Measurements from ENCODE around the gene HLCS.

Gene HLCS

DNA sequence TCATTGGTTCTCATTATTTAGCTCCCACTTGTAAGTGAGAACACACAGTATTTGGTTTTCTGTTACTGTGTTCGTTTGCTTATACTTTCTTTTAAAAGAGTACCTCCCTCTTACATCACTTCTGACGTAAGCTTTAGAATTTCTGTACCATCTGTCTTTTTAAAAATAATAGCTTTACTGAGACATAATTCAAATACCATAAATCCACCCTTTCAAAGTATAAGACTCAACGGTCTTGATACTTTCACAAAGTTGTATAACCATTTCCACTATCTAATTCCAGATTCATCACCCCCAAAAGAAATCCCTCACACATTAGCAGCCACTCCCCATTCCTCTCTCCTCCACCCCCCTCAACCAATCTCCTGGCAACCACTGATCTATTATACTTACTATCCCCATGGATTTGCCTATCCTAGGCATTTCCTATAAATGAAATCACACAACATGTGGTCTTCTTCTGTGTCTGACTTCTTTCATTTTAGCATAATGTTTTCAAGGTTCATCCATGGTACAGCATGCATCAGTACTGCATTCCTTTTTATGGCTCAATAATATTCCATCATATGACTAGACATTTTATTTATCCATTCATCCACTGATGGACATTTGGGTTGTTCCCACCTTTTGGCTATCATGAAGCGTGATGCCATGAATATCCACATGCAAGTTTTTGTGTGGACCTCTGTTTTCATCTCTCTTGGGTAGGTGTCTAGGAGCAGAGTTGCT lies 104.7 kb downstream of the HLCS start:
- no peaks in the 10 kb centered on the region for H3K36me3 ChIP-seq (ENCODE audit: insufficient read depth, low read length)
- H3K9me3 ChIP-seq (ENCODE audit: low read length): no peaks in the 10 kb centered on the region
- no peak overlapping the region for H3K4me3 ChIP-seq (ENCODE audit: low read depth in 1 of 2, low read length in 2 of 2)
- H3K9ac ChIP-seq (ENCODE audit: low read length): no peak overlapping the region
- H3K27ac ChIP-seq (ENCODE audit: low read depth, low read length): no peak overlapping the region
- H3K27me3 ChIP-seq (ENCODE audit: control insufficient read depth in 1 of 2, insufficient read depth in 2 of 2, low read length in 2 of 2): no peaks in the 10 kb centered on the region
- H3K4me1 ChIP-seq (ENCODE audit: insufficient read depth, low read length): no peaks in the 10 kb centered on the region

DNA sequence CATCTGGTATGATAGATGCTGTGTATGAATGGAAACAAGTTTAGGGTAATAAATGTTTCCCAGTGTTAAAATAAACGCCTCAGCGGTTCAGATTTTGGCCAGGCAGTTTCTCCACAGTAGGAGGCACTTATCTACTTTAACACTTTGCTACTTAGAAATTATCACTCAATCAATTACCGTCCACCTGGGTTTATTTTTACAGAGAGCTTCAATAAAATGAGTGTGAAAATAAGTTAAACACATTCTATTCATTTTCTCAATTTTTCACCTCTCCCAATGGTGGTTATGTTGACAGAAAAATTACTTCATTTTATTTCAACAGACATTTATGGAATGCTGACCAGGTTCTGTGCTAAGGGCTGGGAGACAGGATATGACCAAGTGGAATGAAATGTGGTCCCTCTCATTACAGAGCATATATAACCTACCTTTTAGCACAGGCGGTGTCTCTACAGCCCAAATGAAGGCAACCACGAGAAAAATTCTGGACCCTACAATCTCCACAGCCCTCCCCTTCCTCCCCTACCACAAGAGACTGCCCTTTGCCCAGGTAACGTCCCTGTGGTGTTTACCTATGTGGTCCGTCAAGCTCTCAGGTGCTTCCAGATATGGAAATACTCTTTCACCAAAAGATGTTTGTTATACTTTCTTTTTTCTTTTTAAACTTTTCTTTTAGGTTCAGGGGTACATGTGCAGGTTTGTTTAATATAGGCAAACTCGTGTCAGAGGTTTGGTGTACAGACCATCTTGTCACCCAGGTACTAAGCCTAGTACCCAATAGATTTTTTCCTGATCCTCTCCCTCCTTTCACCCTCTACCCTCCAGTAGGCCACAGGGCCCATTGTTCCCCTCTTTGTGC lies 105.5 kb downstream of the HLCS start:
- no peaks in the 10 kb centered on the region for H3K9me3 ChIP-seq (ENCODE audit: low read length)
- H3K4me3 ChIP-seq (ENCODE audit: low read depth in 1 of 2, low read length in 2 of 2): no peak overlapping the region
- no peak overlapping the region for H3K27ac ChIP-seq (ENCODE audit: low read depth, low read length)
- H3K27me3 ChIP-seq (ENCODE audit: control insufficient read depth in 1 of 2, insufficient read depth in 2 of 2, low read length in 2 of 2): no peaks in the 10 kb centered on the region
- H3K36me3 ChIP-seq (ENCODE audit: insufficient read depth, low read length): no peaks in the 10 kb centered on the region
- no peak overlapping the region for H3K9ac ChIP-seq (ENCODE audit: low read length)
- no peaks in the 10 kb centered on the region for H3K4me1 ChIP-seq (ENCODE audit: insufficient read depth, low read length)

DNA sequence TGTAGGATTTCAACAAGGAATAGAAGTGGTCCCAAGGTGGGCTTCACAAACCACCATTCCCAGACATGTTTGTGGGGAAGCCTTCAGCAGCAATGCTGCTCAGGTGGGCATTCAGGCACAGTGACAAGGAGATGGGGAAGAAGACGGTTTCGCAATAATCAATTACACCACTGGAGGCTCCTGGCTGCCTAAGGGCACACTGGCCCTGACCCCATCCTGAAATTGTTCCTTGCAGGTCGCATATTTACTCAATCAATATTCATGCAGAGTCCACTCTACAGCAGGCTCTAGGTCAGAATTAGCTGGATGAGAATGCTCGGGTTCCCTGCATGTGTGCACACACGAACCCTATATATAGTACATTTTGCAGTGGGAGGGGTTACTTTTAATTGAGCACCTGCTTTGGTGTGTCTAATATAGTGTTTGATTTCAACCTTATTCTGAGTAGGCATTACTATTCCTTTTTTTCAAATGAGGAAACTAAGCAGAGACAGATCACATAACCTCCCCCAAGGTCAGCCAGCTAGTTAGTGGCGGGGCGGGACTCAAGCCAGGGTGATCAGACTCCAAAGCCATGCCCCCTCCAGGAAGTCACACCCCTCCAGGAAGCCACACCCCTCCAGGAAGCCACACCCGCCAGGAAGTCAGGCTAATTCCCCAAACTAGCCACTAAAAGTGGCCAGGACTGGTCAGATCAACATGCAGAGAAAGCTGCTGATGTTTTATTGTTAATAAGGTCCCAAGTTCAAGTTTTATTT lies 106.5 kb downstream of the HLCS start:
- H3K9ac ChIP-seq (ENCODE audit: low read length): no peak overlapping the region
- no peak overlapping the region for H3K27ac ChIP-seq (ENCODE audit: low read depth, low read length)
- H3K4me1 ChIP-seq (ENCODE audit: insufficient read depth, low read length): no peaks in the 10 kb centered on the region
- H3K27me3 ChIP-seq (ENCODE audit: control insufficient read depth in 1 of 2, insufficient read depth in 2 of 2, low read length in 2 of 2): no peaks in the 10 kb centered on the region
- no peak overlapping the region for H3K4me3 ChIP-seq (ENCODE audit: low read depth in 1 of 2, low read length in 2 of 2)
- no peaks in the 10 kb centered on the region for H3K36me3 ChIP-seq (ENCODE audit: insufficient read depth, low read length)
- no peaks in the 10 kb centered on the region for H3K9me3 ChIP-seq (ENCODE audit: low read length)

DNA sequence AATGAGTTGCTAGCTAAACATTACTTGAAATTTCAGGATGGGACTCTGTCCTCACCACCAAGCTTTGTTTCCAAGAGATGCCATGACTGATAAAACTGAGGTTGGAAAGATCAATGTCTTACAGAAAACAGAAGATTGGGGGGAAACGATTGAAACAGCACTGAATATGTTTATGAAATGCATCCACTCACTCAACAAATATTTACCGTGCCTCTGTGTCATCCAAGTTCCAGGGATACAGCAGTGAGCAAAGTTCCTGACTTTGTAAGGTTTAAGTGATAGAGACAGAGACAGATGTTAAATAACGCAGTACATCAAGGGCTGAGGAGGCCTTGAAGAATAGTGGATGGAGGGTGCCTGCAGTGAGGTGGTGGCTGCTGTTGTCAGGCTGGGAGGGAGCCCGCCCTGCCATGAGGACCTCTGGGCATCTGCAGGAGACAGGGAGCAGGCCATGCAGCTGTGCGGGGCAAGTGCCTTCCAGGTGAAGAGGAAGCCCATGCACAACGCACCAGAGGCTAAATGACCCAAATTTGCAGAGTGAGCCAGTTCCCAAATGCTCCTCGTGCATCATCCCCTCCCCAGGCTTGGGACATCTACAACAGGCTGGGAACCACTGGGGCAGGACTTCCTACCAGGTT lies 108.0 kb downstream of the HLCS start:
- H3K9ac ChIP-seq (ENCODE audit: low read length): no peak overlapping the region
- H3K9me3 ChIP-seq (ENCODE audit: low read length): no peaks in the 10 kb centered on the region
- H3K4me3 ChIP-seq (ENCODE audit: low read depth in 1 of 2, low read length in 2 of 2): no peak overlapping the region
- no peaks in the 10 kb centered on the region for H3K36me3 ChIP-seq (ENCODE audit: insufficient read depth, low read length)
- no peak overlapping the region for H3K27ac ChIP-seq (ENCODE audit: low read depth, low read length)
- no peaks in the 10 kb centered on the region for H3K27me3 ChIP-seq (ENCODE audit: control insufficient read depth in 1 of 2, insufficient read depth in 2 of 2, low read length in 2 of 2)
- H3K4me1 ChIP-seq (ENCODE audit: insufficient read depth, low read length): no peaks in the 10 kb centered on the region

DNA sequence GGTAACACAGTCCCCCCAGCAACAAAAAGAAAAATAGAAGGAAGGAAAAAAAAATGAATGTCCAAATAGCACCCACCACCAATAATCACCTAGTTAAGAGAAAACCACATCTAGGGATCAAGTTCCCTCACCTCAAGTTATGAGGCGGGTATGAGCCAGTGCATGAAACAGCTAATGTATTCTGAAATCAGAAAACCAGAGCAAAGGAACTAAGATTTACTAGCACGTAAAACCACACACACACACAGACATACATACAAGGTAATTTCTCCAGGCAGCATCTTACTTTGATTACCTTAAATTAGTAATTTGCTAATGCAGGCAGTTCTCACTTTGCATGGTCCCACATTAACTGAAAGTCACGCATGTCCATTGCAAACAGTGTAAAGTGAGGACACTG lies 109.8 kb downstream of the HLCS start:
- Histone ChIP-seq H3K27ac (ENCODE audit: low read depth, low read length) (no peak overlapping the region), H3K9ac (ENCODE audit: low read length) (no peak overlapping the region), H3K4me3 (ENCODE audit: low read depth in 1 of 2, low read length in 2 of 2) (no peak overlapping the region), H3K27me3 (ENCODE audit: control insufficient read depth in 1 of 2, insufficient read depth in 2 of 2, low read length in 2 of 2) (no peaks in the 10 kb centered on the region), H3K36me3 (ENCODE audit: insufficient read depth, low read length) (no peaks in the 10 kb centered on the region), H3K4me1 (ENCODE audit: insufficient read depth, low read length) (no peaks in the 10 kb centered on the region), H3K9me3 (ENCODE audit: low read length) (no peaks in the 10 kb centered on the region)

DNA sequence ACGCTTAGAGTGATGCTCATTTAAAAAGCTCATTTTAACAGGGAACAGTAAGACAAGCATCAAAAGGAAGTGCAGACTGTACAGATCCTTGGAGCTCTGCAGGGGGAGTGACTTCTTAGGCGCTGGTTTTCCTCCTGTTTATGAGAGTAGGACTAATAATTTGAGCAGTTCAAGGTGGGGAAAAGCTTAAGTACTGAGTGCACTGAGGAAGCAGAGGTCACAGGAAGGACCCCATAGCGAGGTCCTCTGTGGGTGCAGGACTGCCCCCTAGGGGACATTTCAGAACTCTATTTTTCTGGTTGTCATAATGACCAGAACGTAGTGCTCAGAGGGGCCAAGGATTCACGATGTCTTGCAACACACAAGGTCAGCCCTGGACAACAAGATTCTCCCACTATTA lies 112.1 kb downstream of the HLCS start:
- no peak overlapping the region for H3K4me3 ChIP-seq (ENCODE audit: low read depth in 1 of 2, low read length in 2 of 2)

DNA sequence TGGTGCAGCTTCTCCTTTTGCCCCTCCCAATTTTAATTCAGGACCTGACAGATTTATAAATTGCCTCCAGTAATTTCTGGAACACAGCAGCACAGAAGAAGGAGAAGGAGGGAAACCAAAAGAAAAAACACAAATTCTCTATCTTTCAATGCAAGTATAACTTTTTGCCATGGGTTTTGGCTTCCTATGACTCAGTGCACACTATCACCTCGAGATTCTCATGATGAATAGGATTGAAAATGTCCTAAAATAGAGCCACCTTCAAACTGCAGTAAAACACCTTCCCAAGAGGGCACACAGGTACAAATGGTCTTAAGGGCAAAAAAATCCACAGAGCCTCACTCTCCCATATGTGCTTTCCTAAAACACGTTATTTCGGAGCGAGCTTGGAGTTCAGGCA lies 113.6 kb downstream of the HLCS start:
- Histone ChIP-seq H3K9me3 (ENCODE audit: low read length) (no peaks in the 10 kb centered on the region), H3K9ac (ENCODE audit: low read length) (no peak overlapping the region), H3K27ac (ENCODE audit: low read depth, low read length) (no peak overlapping the region), H3K4me3 (ENCODE audit: low read depth in 1 of 2, low read length in 2 of 2) (no peak overlapping the region), H3K4me1 (ENCODE audit: insufficient read depth, low read length) (no peaks in the 10 kb centered on the region), H3K27me3 (ENCODE audit: control insufficient read depth in 1 of 2, insufficient read depth in 2 of 2, low read length in 2 of 2) (no peaks in the 10 kb centered on the region), H3K36me3 (ENCODE audit: insufficient read depth, low read length) (no peaks in the 10 kb centered on the region)

More for the DNA sequence above, 112.1 kb downstream of the HLCS start:
- Histone ChIP-seq H3K9me3 (ENCODE audit: low read length) (no peaks in the 10 kb centered on the region), H3K27me3 (ENCODE audit: control insufficient read depth in 1 of 2, insufficient read depth in 2 of 2, low read length in 2 of 2) (no peaks in the 10 kb centered on the region), H3K4me1 (ENCODE audit: insufficient read depth, low read length) (no peaks in the 10 kb centered on the region), H3K36me3 (ENCODE audit: insufficient read depth, low read length) (no peaks in the 10 kb centered on the region), H3K9ac (ENCODE audit: low read length) (no peak overlapping the region), H3K27ac (ENCODE audit: low read depth, low read length) (no peak overlapping the region)

DNA sequence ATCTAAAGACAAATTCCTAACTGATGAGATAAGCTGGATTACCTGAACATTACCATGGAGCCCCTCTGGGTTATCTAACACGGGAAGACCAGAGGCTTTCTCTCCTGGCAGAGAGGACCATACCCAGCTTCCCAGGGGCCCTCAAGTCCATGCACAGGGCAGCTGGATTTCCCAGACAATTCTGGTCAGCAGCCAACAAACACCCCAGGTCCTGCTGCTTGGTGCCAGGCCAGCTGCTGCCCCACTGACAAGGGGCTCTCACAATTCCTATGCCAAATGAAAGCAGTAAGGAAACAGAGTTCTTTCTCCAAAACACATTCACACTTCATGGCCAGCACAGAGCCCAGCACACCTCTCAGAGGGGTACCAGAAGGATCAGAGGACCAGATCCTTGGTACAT lies 114.2 kb downstream of the HLCS start:
- no peak overlapping the region for H3K27ac ChIP-seq (ENCODE audit: low read depth, low read length)
- no peaks in the 10 kb centered on the region for H3K27me3 ChIP-seq (ENCODE audit: control insufficient read depth in 1 of 2, insufficient read depth in 2 of 2, low read length in 2 of 2)
- no peak overlapping the region for H3K9ac ChIP-seq (ENCODE audit: low read length)
- H3K36me3 ChIP-seq (ENCODE audit: insufficient read depth, low read length): no peaks in the 10 kb centered on the region
- no peak overlapping the region for H3K4me3 ChIP-seq (ENCODE audit: low read depth in 1 of 2, low read length in 2 of 2)
- no peaks in the 10 kb centered on the region for H3K4me1 ChIP-seq (ENCODE audit: insufficient read depth, low read length)
- no peaks in the 10 kb centered on the region for H3K9me3 ChIP-seq (ENCODE audit: low read length)

DNA sequence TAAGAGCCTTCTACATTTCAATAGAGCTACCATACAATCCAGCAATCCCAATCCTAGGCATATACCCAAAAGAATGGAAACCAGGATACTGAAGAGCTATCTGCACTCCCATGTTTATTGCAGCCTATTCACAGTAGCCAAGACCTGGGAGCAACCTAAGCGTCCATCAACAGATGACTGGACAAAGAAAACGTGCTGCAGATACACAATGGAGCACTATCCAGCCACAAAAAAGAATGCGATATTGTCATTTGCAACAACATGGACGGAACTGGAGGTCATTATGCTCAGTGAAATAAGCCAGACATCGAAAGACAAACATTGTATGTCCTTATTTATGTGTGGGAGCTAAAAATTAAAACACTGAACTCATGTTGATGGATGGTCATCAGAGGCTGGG lies 115.3 kb downstream of the HLCS start:
- Histone ChIP-seq H3K9me3 (ENCODE audit: low read length) (no peaks in the 10 kb centered on the region), H3K27me3 (ENCODE audit: control insufficient read depth in 1 of 2, insufficient read depth in 2 of 2, low read length in 2 of 2) (no peaks in the 10 kb centered on the region), H3K36me3 (ENCODE audit: insufficient read depth, low read length) (no peaks in the 10 kb centered on the region), H3K9ac (ENCODE audit: low read length) (no peak overlapping the region), H3K4me1 (ENCODE audit: insufficient read depth, low read length) (no peaks in the 10 kb centered on the region), H3K4me3 (ENCODE audit: low read depth in 1 of 2, low read length in 2 of 2) (no peak overlapping the region), H3K27ac (ENCODE audit: low read depth, low read length) (no peak overlapping the region)

DNA sequence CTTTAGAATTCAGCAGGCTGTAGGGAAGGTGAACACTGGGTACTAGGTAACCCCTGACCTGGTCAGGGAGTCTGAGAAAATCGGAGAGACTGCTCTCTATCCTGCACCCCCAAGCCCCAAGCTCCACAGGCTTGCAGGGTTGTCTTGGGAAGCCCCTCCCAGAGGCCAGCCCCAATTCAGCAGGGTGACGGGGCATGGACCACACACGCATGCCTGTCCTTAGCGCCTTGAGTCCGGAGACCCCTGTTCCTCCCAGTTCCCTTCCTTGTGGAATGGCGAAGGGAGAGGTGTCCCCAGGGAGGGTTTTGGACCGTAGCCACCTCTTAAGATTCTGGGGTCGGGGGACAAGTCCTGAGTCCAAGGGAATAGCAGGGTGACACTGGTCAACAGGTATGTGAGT lies 116.1 kb downstream of the HLCS start:
- Histone ChIP-seq H3K4me1 (ENCODE audit: insufficient read depth, low read length) (no peaks in the 10 kb centered on the region), H3K27ac (ENCODE audit: low read depth, low read length) (no peak overlapping the region), H3K9ac (ENCODE audit: low read length) (no peak overlapping the region), H3K4me3 (ENCODE audit: low read depth in 1 of 2, low read length in 2 of 2) (no peak overlapping the region), H3K9me3 (ENCODE audit: low read length) (no peaks in the 10 kb centered on the region), H3K36me3 (ENCODE audit: insufficient read depth, low read length) (no peaks in the 10 kb centered on the region), H3K27me3 (ENCODE audit: control insufficient read depth in 1 of 2, insufficient read depth in 2 of 2, low read length in 2 of 2) (no peaks in the 10 kb centered on the region)

DNA sequence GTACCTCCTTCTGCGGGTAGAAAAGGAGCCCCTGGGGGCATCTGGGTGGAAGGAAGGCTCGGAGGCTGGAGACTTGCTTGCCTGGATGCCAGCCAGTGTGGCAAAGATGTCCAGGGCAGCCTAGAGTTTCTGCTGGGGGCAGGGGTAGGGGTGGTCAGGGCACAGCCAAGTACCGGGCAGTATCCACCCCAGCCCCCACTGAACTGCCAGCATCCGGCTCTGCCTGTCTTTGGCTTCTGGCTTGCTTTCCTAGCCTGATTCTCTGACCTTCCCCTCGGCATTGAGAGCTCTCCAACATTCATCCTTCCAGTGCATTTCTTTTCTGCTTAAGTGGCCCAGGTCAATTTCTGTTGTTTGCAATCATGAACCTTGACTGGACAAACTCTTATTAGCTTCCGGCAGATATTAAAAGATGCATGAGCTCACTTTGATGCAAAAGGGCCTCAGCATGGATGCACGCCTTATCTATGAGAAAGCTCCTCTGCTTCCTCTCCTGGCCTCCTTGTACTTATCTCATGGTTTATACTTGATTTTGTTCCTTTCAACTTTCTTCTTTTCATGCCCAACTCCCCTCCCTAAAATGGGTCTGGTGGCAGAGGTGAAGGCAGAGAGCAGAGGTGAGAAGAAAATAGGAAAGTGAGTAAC lies 116.9 kb downstream of the HLCS start:
- no peaks in the 10 kb centered on the region for H3K9me3 ChIP-seq (ENCODE audit: low read length)
- no peak overlapping the region for H3K4me3 ChIP-seq (ENCODE audit: low read depth in 1 of 2, low read length in 2 of 2)
- H3K9ac ChIP-seq (ENCODE audit: low read length): no peak overlapping the region
- no peak overlapping the region for H3K27ac ChIP-seq (ENCODE audit: low read depth, low read length)
- H3K36me3 ChIP-seq (ENCODE audit: insufficient read depth, low read length): no peaks in the 10 kb centered on the region
- H3K27me3 ChIP-seq (ENCODE audit: control insufficient read depth in 1 of 2, insufficient read depth in 2 of 2, low read length in 2 of 2): no peaks in the 10 kb centered on the region
- no peaks in the 10 kb centered on the region for H3K4me1 ChIP-seq (ENCODE audit: insufficient read depth, low read length)
